HG03025 (cell line): Measurements from ENCODE around the gene FTO.
"Not testable (repeated sequence)": the region's sequence is repeated elsewhere in the genome, so short reads cannot be mapped to it uniquely, and the experiment has no call there.

Source experiments
- ATAC-seq: cut with Tn5 transposase; IDR thresholded peaks from one replicate; pipeline ENCODE4 v1.9.1; 2021; ENCODE audit warnings: mild to moderate bottlenecking, moderate library complexity; ENCODE audit not compliant: unreplicated experiment, low FRiP score

The FTO gene

GRCh38 chr16:54180421-54181359, 476.7 kb downstream of the FTO start:
- no peak for ATAC-seq

GRCh38 chr16:54181683-54182329, 477.9 kb downstream of the FTO start:
- ATAC-seq = not testable (repeated sequence)

- ATAC-seq = no peak
Observed at GRCh38 chr16:54185045-54185444, 481.1 kb downstream of the FTO start.

- ATAC-seq = no peak
Observed at GRCh38 chr16:54191163-54191562, 487.2 kb downstream of the FTO start.

- no peak for ATAC-seq
Observed at GRCh38 chr16:54191592-54191991, 487.6 kb downstream of the FTO start.

- ATAC-seq = no peak
Observed at GRCh38 chr16:54193013-54193664, 489.2 kb downstream of the FTO start.

GRCh38 chr16:54193665-54194333, 489.8 kb downstream of the FTO start:
- ATAC-seq = peak; percentile 74

- no peak for ATAC-seq
Observed at GRCh38 chr16:54194334-54194743, 490.4 kb downstream of the FTO start.

- no peak for ATAC-seq
Observed at GRCh38 chr16:54197758-54198157, 493.8 kb downstream of the FTO start.

- ATAC-seq = no peak
Observed at GRCh38 chr16:54199487-54200160, 495.7 kb downstream of the FTO start.

GRCh38 chr16:54200161-54200534, 496.2 kb downstream of the FTO start:
- ATAC-seq = no peak

GRCh38 chr16:54200720-54201119, 496.8 kb downstream of the FTO start:
- ATAC-seq = no peak

GRCh38 chr16:54201200-54201599, 497.2 kb downstream of the FTO start:
- no peak for ATAC-seq
